ENCODE results near the gene CCDC148. TPM values are rescaled to one million over a fixed set of nuclear protein-coding genes. Genes with fewer than 3 reads are reported as not detected.
"Not testable (repeated sequence)": the region's sequence is repeated elsewhere in the genome, so short reads cannot be mapped to it uniquely, and the experiment has no call there.

CCDC148 gene
- polyA plus RNA-seq, 2 of the 4 experiments (the other 2 are of a cell fraction): 0.41 to 0.85 TPM

- ATAC-seq (no peak), DNase-seq (ENCODE audit: low read depth in 1 of 2, low spot score in 1 of 2) (no peak), FAIRE-seq (no peak)
- Histone ChIP-seq H3K4me2 (no peak overlapping the region), H3K4me3 (no peak overlapping the region), H3K9me3 (no peaks in the 10 kb centered on the region), H3K4me1 (no peaks in the 10 kb centered on the region), H3K27ac (no peak overlapping the region)
- TF ChIP-seq RNF2 (IDR thresholded peaks at IDR 0.05; ENCODE audit: borderline replicate concordance, low read depth) (no peak), ESRRA (IDR thresholded peaks at IDR 0.05; ENCODE audit: borderline replicate concordance, low read length) (no peak), MAX (IDR thresholded peaks at IDR 0.05) (no peak), EP300 (IDR thresholded peaks at IDR 0.05) (no peak), TFCP2L1 (CRISPR knock-in tag; IDR thresholded peaks at IDR 0.05) (no peak), ATOH8 (CRISPR knock-in tag; IDR thresholded peaks at IDR 0.05; ENCODE audit: low read depth) (no peak), CHD4 (IDR thresholded peaks at IDR 0.05; ENCODE audit: borderline replicate concordance) (no peak), TP53 (CRISPR knock-in tag; IDR thresholded peaks at IDR 0.05) (no peak), GATA3 (IDR thresholded peaks at IDR 0.05; ENCODE audit: borderline replicate concordance) (no peak), EHF (CRISPR knock-in tag; IDR thresholded peaks at IDR 0.05) (no peak), BCL3 (IDR thresholded peaks at IDR 0.05) (no peak), PHF8 (IDR thresholded peaks at IDR 0.05; ENCODE audit: borderline replicate concordance, low read depth) (no peak), REST (IDR thresholded peaks at IDR 0.05) (no peak)
- POLR2A ChIA-PET: no interaction called here
- CTCF ChIA-PET: no interaction called here
Measured at GRCh38 chr2:158337018-158337417, 119.5 kb downstream of the CCDC148 start.

- WGBS (ENCODE audit: missing lambda C conversion rate): 2% methylated on average over 2 of the region's 2 CpGs
- H3K9me3 ChIP-seq; ATAC-seq; POLR2A ChIA-PET; H3K4me3 ChIP-seq; DNase-seq (ENCODE audit: low read depth in 1 of 2, low spot score in 1 of 2); H3K27ac ChIP-seq; FAIRE-seq; CTCF ChIA-PET; H3K4me1 ChIP-seq; H3K4me2 ChIP-seq: not testable (repeated sequence)
Measured at GRCh38 chr2:158331799-158332198, 124.8 kb downstream of the CCDC148 start.

- no peak overlapping the region for H3K4me2 ChIP-seq
- H3K4me3 ChIP-seq: no peak overlapping the region
- no peak for TF ChIP-seq HOXB13 (CRISPR knock-in tag; IDR thresholded peaks at IDR 0.05; ENCODE audit: low read depth)
- TF ChIP-seq SREBF2 (IDR thresholded peaks at IDR 0.05): no peak
- no peak for TF ChIP-seq REST (IDR thresholded peaks at IDR 0.05)
- 58% methylated on average over 2 of the region's 2 CpGs for WGBS (ENCODE audit: missing lambda C conversion rate)
- DNase-seq (ENCODE audit: low read depth in 1 of 2, low spot score in 1 of 2) (no peak), ATAC-seq (no peak), FAIRE-seq (no peak)
- no peaks in the 10 kb centered on the region for H3K4me1 ChIP-seq
- ChIA-PET POLR2A (no interaction called here), CTCF (no interaction called here)
- no peak overlapping the region for H3K27ac ChIP-seq
- H3K9me3 ChIP-seq: no peaks in the 10 kb centered on the region
Measured at GRCh38 chr2:158325782-158326340, 130.7 kb downstream of the CCDC148 start.
